ENCODE data around the gene SLC6A4.

The SLC6A4 gene

DNA sequence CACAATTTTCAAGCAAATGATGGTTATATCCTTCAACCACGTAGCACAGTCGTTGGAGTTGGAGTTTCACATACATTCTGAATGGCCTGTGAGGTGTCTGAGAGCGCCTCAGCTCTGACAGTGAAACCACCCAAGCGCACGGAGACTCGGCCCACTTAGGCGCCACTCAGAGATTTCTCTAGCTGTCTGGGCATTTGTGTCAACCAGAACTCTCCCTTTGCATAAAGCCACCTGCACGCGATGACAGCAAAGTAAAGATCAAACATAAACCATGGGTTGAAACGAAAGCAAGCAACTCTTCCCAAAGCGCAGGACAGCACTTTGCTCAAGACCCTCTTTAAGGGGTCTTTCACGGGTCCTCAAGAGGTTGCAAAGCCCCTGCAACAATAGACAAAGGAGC, 533 bp downstream of the SLC6A4 start:
- peaks cover 22% of the 10 kb centered on the region for H3K27me3 ChIP-seq (ENCODE audit: insufficient read depth, poor library complexity, severe bottlenecking)
- H3K4me3 ChIP-seq (replicated peaks; ENCODE audit: insufficient read depth, low read length), result no peak overlapping the region

DNA sequence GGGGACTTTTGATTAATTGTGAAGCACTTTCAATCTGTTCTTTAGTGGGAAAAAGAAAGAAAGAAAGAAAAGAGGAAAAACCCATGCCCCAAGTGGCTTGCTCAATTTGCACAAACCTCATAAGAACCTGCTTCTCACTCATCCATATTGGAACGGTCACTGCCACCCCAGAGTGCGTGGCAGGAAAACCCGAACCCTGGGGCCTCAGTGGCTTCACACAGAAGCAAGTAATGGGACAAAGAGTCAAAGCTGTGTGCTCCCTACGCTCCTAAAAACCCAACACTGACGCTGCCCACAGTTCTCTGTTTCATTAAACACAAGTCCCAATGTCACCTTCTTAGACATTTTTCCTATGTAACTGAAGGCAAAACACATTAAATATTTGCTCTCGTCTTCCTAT, 1.2 kb downstream of the SLC6A4 start:
- TF ChIP-seq, protein P1, sequence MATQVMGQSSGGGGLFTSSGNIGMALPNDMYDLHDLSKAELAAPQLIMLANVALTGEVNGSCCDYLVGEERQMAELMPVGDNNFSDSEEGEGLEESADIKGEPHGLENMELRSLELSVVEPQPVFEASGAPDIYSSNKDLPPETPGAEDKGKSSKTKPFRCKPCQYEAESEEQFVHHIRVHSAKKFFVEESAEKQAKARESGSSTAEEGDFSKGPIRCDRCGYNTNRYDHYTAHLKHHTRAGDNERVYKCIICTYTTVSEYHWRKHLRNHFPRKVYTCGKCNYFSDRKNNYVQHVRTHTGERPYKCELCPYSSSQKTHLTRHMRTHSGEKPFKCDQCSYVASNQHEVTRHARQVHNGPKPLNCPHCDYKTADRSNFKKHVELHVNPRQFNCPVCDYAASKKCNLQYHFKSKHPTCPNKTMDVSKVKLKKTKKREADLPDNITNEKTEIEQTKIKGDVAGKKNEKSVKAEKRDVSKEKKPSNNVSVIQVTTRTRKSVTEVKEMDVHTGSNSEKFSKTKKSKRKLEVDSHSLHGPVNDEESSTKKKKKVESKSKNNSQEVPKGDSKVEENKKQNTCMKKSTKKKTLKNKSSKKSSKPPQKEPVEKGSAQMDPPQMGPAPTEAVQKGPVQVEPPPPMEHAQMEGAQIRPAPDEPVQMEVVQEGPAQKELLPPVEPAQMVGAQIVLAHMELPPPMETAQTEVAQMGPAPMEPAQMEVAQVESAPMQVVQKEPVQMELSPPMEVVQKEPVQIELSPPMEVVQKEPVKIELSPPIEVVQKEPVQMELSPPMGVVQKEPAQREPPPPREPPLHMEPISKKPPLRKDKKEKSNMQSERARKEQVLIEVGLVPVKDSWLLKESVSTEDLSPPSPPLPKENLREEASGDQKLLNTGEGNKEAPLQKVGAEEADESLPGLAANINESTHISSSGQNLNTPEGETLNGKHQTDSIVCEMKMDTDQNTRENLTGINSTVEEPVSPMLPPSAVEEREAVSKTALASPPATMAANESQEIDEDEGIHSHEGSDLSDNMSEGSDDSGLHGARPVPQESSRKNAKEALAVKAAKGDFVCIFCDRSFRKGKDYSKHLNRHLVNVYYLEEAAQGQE (IDR thresholded peaks at IDR 0.05; ENCODE audit: insufficient replicate concordance, low read depth), result no peak
- TF ChIP-seq, protein P2, sequence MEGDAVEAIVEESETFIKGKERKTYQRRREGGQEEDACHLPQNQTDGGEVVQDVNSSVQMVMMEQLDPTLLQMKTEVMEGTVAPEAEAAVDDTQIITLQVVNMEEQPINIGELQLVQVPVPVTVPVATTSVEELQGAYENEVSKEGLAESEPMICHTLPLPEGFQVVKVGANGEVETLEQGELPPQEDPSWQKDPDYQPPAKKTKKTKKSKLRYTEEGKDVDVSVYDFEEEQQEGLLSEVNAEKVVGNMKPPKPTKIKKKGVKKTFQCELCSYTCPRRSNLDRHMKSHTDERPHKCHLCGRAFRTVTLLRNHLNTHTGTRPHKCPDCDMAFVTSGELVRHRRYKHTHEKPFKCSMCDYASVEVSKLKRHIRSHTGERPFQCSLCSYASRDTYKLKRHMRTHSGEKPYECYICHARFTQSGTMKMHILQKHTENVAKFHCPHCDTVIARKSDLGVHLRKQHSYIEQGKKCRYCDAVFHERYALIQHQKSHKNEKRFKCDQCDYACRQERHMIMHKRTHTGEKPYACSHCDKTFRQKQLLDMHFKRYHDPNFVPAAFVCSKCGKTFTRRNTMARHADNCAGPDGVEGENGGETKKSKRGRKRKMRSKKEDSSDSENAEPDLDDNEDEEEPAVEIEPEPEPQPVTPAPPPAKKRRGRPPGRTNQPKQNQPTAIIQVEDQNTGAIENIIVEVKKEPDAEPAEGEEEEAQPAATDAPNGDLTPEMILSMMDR (IDR thresholded peaks at IDR 0.05; ENCODE audit: insufficient read depth, low read length), result no peak
- no peak for TF ChIP-seq GABPA (IDR thresholded peaks at IDR 0.05; ENCODE audit: low read depth)
- TF ChIP-seq SPI1 (IDR thresholded peaks at IDR 0.05; ENCODE audit: borderline replicate concordance, low read depth), result no peak
- TF ChIP-seq POLR2AphosphoS5 (IDR thresholded peaks at IDR 0.05; ENCODE audit: low read depth), result no peak
- H3K27ac ChIP-seq (replicated peaks), result no peak overlapping the region
- H3K27me3 ChIP-seq (ENCODE audit: insufficient read depth, poor library complexity, severe bottlenecking), result peaks cover 22% of the 10 kb centered on the region
- DNase-seq (ENCODE audit: low read depth in 1 of 2, low spot score in 1 of 2), result no peak
- H3K4me3 ChIP-seq (replicated peaks; ENCODE audit: insufficient read depth, low read length), result no peak overlapping the region

More for the DNA sequence above, 533 bp downstream of the SLC6A4 start:
- TF ChIP-seq SPI1 (IDR thresholded peaks at IDR 0.05; ENCODE audit: borderline replicate concordance, low read depth), result no peak
- TF ChIP-seq POLR2AphosphoS5 (IDR thresholded peaks at IDR 0.05; ENCODE audit: low read depth), result no peak
- TF ChIP-seq GABPA (IDR thresholded peaks at IDR 0.05; ENCODE audit: low read depth), result no peak
- TF ChIP-seq, protein P1 (IDR thresholded peaks at IDR 0.05; ENCODE audit: insufficient replicate concordance, low read depth), result no peak
- TF ChIP-seq, protein P2 (IDR thresholded peaks at IDR 0.05; ENCODE audit: insufficient read depth, low read length), result no peak
- no peak overlapping the region for H3K27ac ChIP-seq (replicated peaks)
- no peak for DNase-seq (ENCODE audit: low read depth in 1 of 2, low spot score in 1 of 2)

DNA sequence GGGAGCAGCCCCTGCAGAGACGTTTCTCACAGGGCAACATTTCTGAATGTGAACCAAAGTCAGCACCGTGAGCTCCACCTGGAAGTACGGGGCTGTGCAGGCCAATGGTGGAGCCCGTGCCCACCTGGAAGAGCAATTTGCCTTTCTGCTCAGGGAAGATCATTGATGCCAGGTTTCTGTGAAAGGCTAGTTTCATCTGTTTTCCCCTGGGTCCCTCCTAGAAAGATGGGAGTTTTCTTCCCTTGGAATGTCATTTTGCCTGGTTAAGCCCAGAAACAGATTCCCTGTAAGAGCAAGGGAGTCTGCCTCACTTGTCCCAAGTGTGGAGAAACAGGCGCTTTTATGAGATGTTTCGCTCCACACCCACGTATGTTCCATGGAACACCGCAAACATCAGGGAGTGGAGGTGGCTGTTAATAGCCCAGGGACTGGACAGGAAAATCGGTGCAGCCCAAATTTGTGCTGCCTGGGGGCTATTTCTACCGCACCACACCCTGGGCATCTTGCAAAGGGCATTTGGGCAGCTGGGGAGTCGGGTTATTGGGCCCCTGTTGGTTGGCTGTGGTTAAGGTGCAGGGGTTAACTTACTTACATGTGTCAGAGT, 2.6 kb downstream of the SLC6A4 start:
- no peak overlapping the region for H3K4me3 ChIP-seq (replicated peaks; ENCODE audit: insufficient read depth, low read length)
- H3K27me3 ChIP-seq (ENCODE audit: insufficient read depth, poor library complexity, severe bottlenecking), result peaks cover 22% of the 10 kb centered on the region
- no peak for DNase-seq (ENCODE audit: low read depth in 1 of 2, low spot score in 1 of 2)
- TF ChIP-seq, protein P1 (IDR thresholded peaks at IDR 0.05; ENCODE audit: insufficient replicate concordance, low read depth), result no peak
- TF ChIP-seq POLR2AphosphoS5 (IDR thresholded peaks at IDR 0.05; ENCODE audit: low read depth) (no peak), GABPA (IDR thresholded peaks at IDR 0.05; ENCODE audit: low read depth) (no peak), SPI1 (IDR thresholded peaks at IDR 0.05; ENCODE audit: borderline replicate concordance, low read depth) (no peak)
- TF ChIP-seq, protein P2 (IDR thresholded peaks at IDR 0.05; ENCODE audit: insufficient read depth, low read length), result no peak
- no peak overlapping the region for H3K27ac ChIP-seq (replicated peaks)
